ENCODE measurements around the gene HRCT1. TPM values are rescaled to one million over a fixed set of nuclear protein-coding genes. Genes with fewer than 3 reads are reported as not detected.

Gene HRCT1
- total RNA-seq, 1 donor from 2014 or later: 32.7 TPM

- H3K4me1 ChIP-seq: no peaks in the 10 kb centered on the region
- no peak for DNase-seq (ENCODE audit: low spot score in 2 of 2)
- H3K27ac ChIP-seq: no peak overlapping the region
- H3K36me3 ChIP-seq: no peaks in the 10 kb centered on the region
- H3K4me3 ChIP-seq: no peak overlapping the region
- no peak for TF ChIP-seq CTCF (IDR thresholded peaks at IDR 0.05)
- no peaks in the 10 kb centered on the region for H3K9me3 ChIP-seq
- intact Hi-C loops (cut with DNase I): loop anchor here (5.0 to 10.0 kb wide), 3 partner anchors 148 to 368 kb away; partner anchors contain the start of gene CCIN
- H3K27me3 ChIP-seq: no peaks in the 10 kb centered on the region
Observed at GRCh38 chr9:35956651-35957050, 50.6 kb downstream of the HRCT1 start.

Other genes starting within 250 kb of the HRCT1 start
- gene RMRP, start 248.2 kb upstream of the HRCT1 start, total RNA-seq: 17,070 TPM
- gene CCDC107, start 247.9 kb upstream of the HRCT1 start, total RNA-seq: 67.6 TPM
- 1.1 TPM for gene ARHGEF39, start 241.0 kb upstream of the HRCT1 start, total RNA-seq
- gene CA9, start 232.3 kb upstream of the HRCT1 start, total RNA-seq: 3.9 TPM
- gene TPM2, start 216.3 kb upstream of the HRCT1 start, total RNA-seq: 1,923 TPM
- gene TLN1, start 174.0 kb upstream of the HRCT1 start, total RNA-seq: 735 TPM
- 48.3 TPM for gene CREB3, start 173.5 kb upstream of the HRCT1 start, total RNA-seq
- 40.7 TPM for gene GBA2, start 157.0 kb upstream of the HRCT1 start, total RNA-seq
- gene RGP1, start 156.9 kb upstream of the HRCT1 start, total RNA-seq: 24.8 TPM
- gene MSMP, start 151.9 kb upstream of the HRCT1 start, total RNA-seq: not detected
- 7.3 TPM for gene NPR2, start 114.6 kb upstream of the HRCT1 start, total RNA-seq
- not detected for gene SPAG8, start 93.9 kb upstream of the HRCT1 start, total RNA-seq
- gene HINT2, start 91.2 kb upstream of the HRCT1 start, total RNA-seq: 21.6 TPM
- gene FAM221B, start 77.5 kb upstream of the HRCT1 start, total RNA-seq: not detected
- 37.3 TPM for gene TMEM8B, start 77.0 kb upstream of the HRCT1 start, total RNA-seq
- gene OR13J1, start 35.8 kb upstream of the HRCT1 start, total RNA-seq: not detected
- 4.0 TPM for gene SPAAR, start 3.3 kb downstream of the HRCT1 start, total RNA-seq
- not detected for gene OR2S2, start 52.0 kb downstream of the HRCT1 start, total RNA-seq
- gene RECK, start 130.7 kb downstream of the HRCT1 start, total RNA-seq: 5.7 TPM
- gene GLIPR2, start 230.5 kb downstream of the HRCT1 start, total RNA-seq: 54.4 TPM